H9 (cell line): Measurements from ENCODE around the gene HSP90AA1. TPM values are rescaled to one million over a fixed set of nuclear protein-coding genes. Genes with fewer than 3 reads are reported as not detected.

ENCODE experiments used
- DNase-seq: peaks from one replicate; pipeline ENCODE4 v3.0.0-alpha.2; 2017
- H2AFZ ChIP-seq: one replicate; pipeline ENCODE4 v1.6.1; 2013; ENCODE audit warnings: mild to moderate bottlenecking, low read length, control low read depth, moderate library complexity
- H2AK5ac ChIP-seq: 2 replicates; pipeline ENCODE4 v1.6.1; 2013; ENCODE audit warnings: low read length, control low read depth, mixed read lengths; ENCODE audit not compliant: insufficient read length
- H2BK120ac ChIP-seq: one replicate; pipeline ENCODE4 v1.6.1; 2013; ENCODE audit warnings: low read depth, mild to moderate bottlenecking, low read length, control low read depth, inconsistent platforms; ENCODE audit not compliant: poor library complexity, severe bottlenecking
- H2BK12ac ChIP-seq: 2 replicates; pipeline ENCODE4 v1.6.1; 2013; ENCODE audit warnings: low read length, control low read depth, mixed read lengths, low read depth; ENCODE audit not compliant: insufficient read length
- H2BK15ac ChIP-seq: 2 replicates; pipeline ENCODE4 v1.6.1; 2013; ENCODE audit warnings: low read depth, low read length, control low read depth
- H2BK20ac ChIP-seq: one replicate; pipeline ENCODE4 v1.6.1; 2013; ENCODE audit warnings: low read depth, mild to moderate bottlenecking, low read length, control low read depth, inconsistent platforms; ENCODE audit not compliant: poor library complexity, severe bottlenecking
- H2BK5ac ChIP-seq: 2 replicates; pipeline ENCODE4 v1.6.1; 2013; ENCODE audit warnings: low read length, control low read depth, mixed read lengths; ENCODE audit not compliant: insufficient read length
- H3K14ac ChIP-seq: 2 replicates; pipeline ENCODE4 v1.6.1; 2013; ENCODE audit warnings: low read length, control low read depth; ENCODE audit not compliant: insufficient read depth
- H3K18ac ChIP-seq: 2 replicates; pipeline ENCODE4 v1.6.1; 2013; ENCODE audit warnings: low read depth, mild to moderate bottlenecking, mixed read lengths, low read length, control low read depth; ENCODE audit not compliant: insufficient read length
- H3K23ac ChIP-seq: 2 replicates; pipeline ENCODE4 v1.6.1; 2013; ENCODE audit warnings: low read length, control low read depth, mixed read lengths, low read depth; ENCODE audit not compliant: insufficient read length
- H3K23me2 ChIP-seq: 2 replicates; pipeline ENCODE4 v1.6.1; 2013; ENCODE audit warnings: low read depth, mild to moderate bottlenecking, mixed read lengths, low read length, control low read depth; ENCODE audit not compliant: insufficient read length, poor library complexity, severe bottlenecking
- H3K27ac ChIP-seq: 2 replicates; pipeline ENCODE4 v1.5.1; 2013; ENCODE audit warnings: low read length, control low read depth, mixed read lengths, low read depth; ENCODE audit not compliant: insufficient read length
- H3K27me3 ChIP-seq: 2 replicates; pipeline ENCODE4 v1.6.1; 2013; ENCODE audit warnings: low read length, control low read depth, inconsistent platforms; ENCODE audit not compliant: insufficient read depth
- H3K4ac ChIP-seq: 2 replicates; pipeline ENCODE4 v1.6.1; 2013; ENCODE audit warnings: low read depth, mild to moderate bottlenecking, control low read depth, inconsistent platforms, low read length, moderate library complexity
- H3K4me1 ChIP-seq: 2 replicates; pipeline ENCODE4 v1.6.1; 2013; ENCODE audit warnings: low read length, control low read depth, inconsistent platforms; ENCODE audit not compliant: insufficient read depth
- H3K4me2 ChIP-seq: 2 replicates; pipeline ENCODE4 v1.6.1; 2013; ENCODE audit warnings: low read length, control low read depth, mixed read lengths; ENCODE audit not compliant: insufficient read length, insufficient read depth
- H3K56ac ChIP-seq: 2 replicates; pipeline ENCODE4 v1.6.1; 2013; ENCODE audit warnings: low read depth, mild to moderate bottlenecking, mixed read lengths, low read length, control low read depth; ENCODE audit not compliant: insufficient read length
- H3K79me1 ChIP-seq: 2 replicates; pipeline ENCODE4 v1.6.1; 2013; ENCODE audit warnings: low read depth, mild to moderate bottlenecking, moderate library complexity, low read length, control low read depth, inconsistent platforms; ENCODE audit not compliant: insufficient read depth, poor library complexity, severe bottlenecking
- H3K79me2 ChIP-seq: 2 replicates; pipeline ENCODE4 v1.6.1; 2013; ENCODE audit warnings: low read length, control low read depth, inconsistent platforms; ENCODE audit not compliant: insufficient read depth
- H3K9ac ChIP-seq: 2 replicates; pipeline ENCODE4 v1.6.1; 2013; ENCODE audit warnings: low read length, control low read depth, mixed read lengths; ENCODE audit not compliant: insufficient read length; ENCODE audit errors: extremely low read depth
- H3K9me3 ChIP-seq: one replicate; pipeline ENCODE4 v1.6.1; 2013; ENCODE audit warnings: low read depth, low read length, inconsistent platforms; ENCODE audit not compliant: control insufficient read depth
- H3T11ph ChIP-seq: one replicate; pipeline ENCODE4 v1.6.1; 2013; ENCODE audit warnings: mild to moderate bottlenecking, low read length, control low read depth, inconsistent platforms
- H4K20me1 ChIP-seq: one replicate; pipeline ENCODE4 v1.6.1; 2013; ENCODE audit not compliant: control insufficient read depth, insufficient read length, insufficient read depth
- H4K5ac ChIP-seq: 2 replicates; pipeline ENCODE4 v1.6.1; 2013; ENCODE audit warnings: low read depth, mild to moderate bottlenecking, mixed read lengths, low read length, control low read depth; ENCODE audit not compliant: insufficient read length
- H4K8ac ChIP-seq: replicated peaks from 2 replicates; pipeline ENCODE4 v1.6.1; 2013; ENCODE audit warnings: low read length, control low read depth, mixed read lengths, low read depth; ENCODE audit not compliant: insufficient read length
- H4K91ac ChIP-seq: 2 replicates; pipeline ENCODE4 v1.6.1; 2013; ENCODE audit warnings: low read depth, mild to moderate bottlenecking, moderate library complexity, mixed read lengths, low read length, control low read depth; ENCODE audit not compliant: insufficient read length
- H3K27ac Mint-ChIP-seq, 3 experiments: 2 replicates in 2 of 3; 3 replicates in 1 of 3; pipeline ENCODE4 v1.8.0; 2020 to 2021; ENCODE audit warnings: mixed read lengths in 3 of 3, mild to moderate bottlenecking in 1 of 3, moderate library complexity in 1 of 3
- H3K27me3 Mint-ChIP-seq: 2 replicates; pipeline ENCODE4 v1.8.0; 2021; ENCODE audit warnings: low read depth, mild to moderate bottlenecking, moderate library complexity, mixed read lengths
- H3K36me3 Mint-ChIP-seq, 3 experiments: 2 replicates in 2 of 3; 3 replicates in 1 of 3; pipeline ENCODE4 v1.8.0; 2020 to 2021; ENCODE audit warnings: low read depth in 3 of 3, mixed read lengths in 3 of 3; ENCODE audit not compliant: insufficient read depth in 1 of 3
- H3K4me1 Mint-ChIP-seq, 2 experiments: 2 replicates each; pipeline ENCODE4 v1.8.0; 2020; ENCODE audit warnings: mixed read lengths in 2 of 2
- H3K4me3 Mint-ChIP-seq, 2 experiments: 2 replicates in 1 of 2; 3 replicates in 1 of 2; pipeline ENCODE4 v1.8.0; 2020 to 2021; ENCODE audit warnings: mild to moderate bottlenecking in 2 of 2, mixed read lengths in 2 of 2, moderate library complexity in 1 of 2
- H3K9me3 Mint-ChIP-seq, 2 experiments: 2 replicates in 1 of 2; 3 replicates in 1 of 2; pipeline ENCODE4 v1.8.0; 2020; ENCODE audit warnings: mild to moderate bottlenecking in 2 of 2, mixed read lengths in 2 of 2, moderate library complexity in 1 of 2
- CTCF ChIP-seq: fragments of 200-600 bp; sonication (generic); conservative IDR thresholded peaks from 3 replicates; pipeline ENCODE4 v1.8.0; 2021; ENCODE audit warnings: antibody characterized with exemption, mild to moderate bottlenecking
- WGBS: extraction: QIAGEN DNeasy Blood & Tissue Kit; methylation state at CpG from one replicate; pipeline ENCODE4 v1.1.7; 2013; ENCODE audit warnings: missing lambda C conversion rate, low lambda C conversion rate, mixed read lengths; ENCODE audit not compliant: insufficient read length; ENCODE audit errors: extremely low coverage; 5-methylcytosine and 5-hydroxymethylcytosine counted together
- total RNA-seq: library from RNA; stranded (reverse); gene quantifications from 2 replicates; pipeline ENCODE4 v1.2.1, GENCODE V29; 2021

The HSP90AA1 gene
- total RNA-seq, 1 experiment from 2014 or later = 953 TPM

DNA sequence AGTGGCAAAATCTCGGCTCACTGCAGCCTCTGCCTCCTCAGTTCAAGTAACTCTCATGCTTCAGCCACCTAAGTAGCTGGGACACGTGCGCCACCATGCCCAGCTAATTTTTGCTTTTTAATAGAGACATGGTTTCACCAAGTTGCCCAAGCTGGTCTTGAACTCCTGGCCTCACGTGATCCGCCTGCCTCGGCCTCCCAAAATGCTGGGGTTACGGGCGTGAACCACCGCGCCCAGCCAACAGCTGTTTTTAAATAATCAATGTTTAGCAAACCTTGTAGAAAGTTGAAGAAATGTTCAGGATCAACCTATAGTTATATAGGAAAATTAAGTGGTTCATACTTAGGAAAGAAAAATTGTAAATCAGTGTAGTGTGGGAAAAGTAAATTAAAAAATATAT lies 6.0 kb upstream of the HSP90AA1 start:
- no peak overlapping the region for H3K4me2 ChIP-seq
- H3K9me3 ChIP-seq = no peaks in the 10 kb centered on the region
- H3K23ac ChIP-seq = no peak overlapping the region
- no peak overlapping the region for H3K27ac Mint-ChIP-seq
- H2BK5ac ChIP-seq = no peak overlapping the region
- no peak overlapping the region for H3K4me3 Mint-ChIP-seq
- H3K9ac ChIP-seq = no peak overlapping the region
- no peak overlapping the region for H3K18ac ChIP-seq
- H3K4ac ChIP-seq = no peak overlapping the region
- H4K91ac ChIP-seq = no peak overlapping the region
- H2AFZ ChIP-seq = no peak overlapping the region
- no peak overlapping the region for H3K27ac ChIP-seq
- no peaks in the 10 kb centered on the region for H4K20me1 ChIP-seq
- H2BK20ac ChIP-seq = no peak overlapping the region
- DNase-seq = no peak
- H3K14ac ChIP-seq = no peak overlapping the region
- H4K8ac ChIP-seq = no peak overlapping the region
- peaks cover 3% of the 10 kb centered on the region; the same call in 1 of the 2 replicates for H3K4me1 ChIP-seq
- H3K23me2 ChIP-seq = peaks cover 2% of the 10 kb centered on the region
- TF ChIP-seq CTCF = no peak
- H3K27me3 ChIP-seq = no peaks in the 10 kb centered on the region
- H2BK15ac ChIP-seq = no peak overlapping the region
- no peak overlapping the region for H3K56ac ChIP-seq
- H2BK12ac ChIP-seq = no peak overlapping the region
- H3K79me1 ChIP-seq = no peaks in the 10 kb centered on the region
- H3K4me1 Mint-ChIP-seq = peaks cover 30 to 41% of the 10 kb centered on the region in 2 experiments
- no peaks in the 10 kb centered on the region; a peak in 2 of 5 replicates for H3K9me3 Mint-ChIP-seq
- peaks cover 10% of the 10 kb centered on the region for H3K27me3 Mint-ChIP-seq
- WGBS = no CpG with 5 or more reads among the region's 10 CpGs
- no peaks in the 10 kb centered on the region for H3K79me2 ChIP-seq
- no peak overlapping the region for H2BK120ac ChIP-seq
- no peak overlapping the region for H3T11ph ChIP-seq
- H2AK5ac ChIP-seq = no peak overlapping the region
- peaks cover 0 to 5% (median 0%) of the 10 kb centered on the region in 3 experiments; a peak in 1 of 7 replicates for H3K36me3 Mint-ChIP-seq
- H4K5ac ChIP-seq = no peak overlapping the region
